GM08714 (cell line): ENCODE results near the gene SMAP1.

Experiments used
- H3K4me3 ChIP-seq: fragments of 200-500 bp; sonication (Bioruptor generic); 2 replicates; pipeline ENCODE4 v1.5.1; 2014; ENCODE audit warnings: mild to moderate bottlenecking, low read length, inconsistent platforms
- ZNF274 ChIP-seq: IDR thresholded peaks from 2 replicates; pipeline ENCODE4 v1.6.1; 2012; ENCODE audit warnings: mild to moderate bottlenecking, low read depth, low read length

Gene SMAP1

DNA sequence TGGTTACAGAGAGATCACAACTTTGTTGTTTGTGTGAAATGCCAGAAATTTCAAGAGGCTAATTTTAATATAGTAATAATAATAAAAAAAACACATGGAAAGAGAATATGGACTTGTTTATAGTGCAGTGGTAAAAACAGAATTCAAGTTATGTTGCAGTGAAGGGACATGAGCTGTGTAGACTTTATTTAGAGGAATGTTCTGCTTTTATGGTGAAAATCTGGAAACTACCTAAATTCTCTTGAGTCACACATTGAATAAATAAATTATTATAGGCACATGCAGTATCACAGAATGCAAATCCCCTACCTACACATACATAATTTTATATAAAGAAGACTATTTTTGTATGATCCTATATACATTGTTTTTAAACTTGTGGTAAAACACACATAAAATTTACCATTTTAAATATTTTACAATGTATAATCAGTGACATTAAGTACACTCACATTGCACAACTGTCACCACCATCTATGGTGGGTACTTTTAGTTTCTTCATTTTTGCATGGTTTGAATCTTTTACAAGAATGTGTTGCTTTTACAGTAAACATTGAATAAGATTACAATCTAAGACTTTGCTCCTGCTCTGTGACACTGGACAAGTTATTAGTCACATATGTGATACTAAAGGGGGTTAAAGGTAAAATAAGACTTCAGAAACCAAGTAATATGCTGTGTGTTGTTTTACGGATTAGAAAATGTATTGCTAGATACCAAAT lies 181.8 kb downstream of the SMAP1 start:
- H3K4me3 ChIP-seq = no peak overlapping the region
- TF ChIP-seq ZNF274 = no peak

DNA sequence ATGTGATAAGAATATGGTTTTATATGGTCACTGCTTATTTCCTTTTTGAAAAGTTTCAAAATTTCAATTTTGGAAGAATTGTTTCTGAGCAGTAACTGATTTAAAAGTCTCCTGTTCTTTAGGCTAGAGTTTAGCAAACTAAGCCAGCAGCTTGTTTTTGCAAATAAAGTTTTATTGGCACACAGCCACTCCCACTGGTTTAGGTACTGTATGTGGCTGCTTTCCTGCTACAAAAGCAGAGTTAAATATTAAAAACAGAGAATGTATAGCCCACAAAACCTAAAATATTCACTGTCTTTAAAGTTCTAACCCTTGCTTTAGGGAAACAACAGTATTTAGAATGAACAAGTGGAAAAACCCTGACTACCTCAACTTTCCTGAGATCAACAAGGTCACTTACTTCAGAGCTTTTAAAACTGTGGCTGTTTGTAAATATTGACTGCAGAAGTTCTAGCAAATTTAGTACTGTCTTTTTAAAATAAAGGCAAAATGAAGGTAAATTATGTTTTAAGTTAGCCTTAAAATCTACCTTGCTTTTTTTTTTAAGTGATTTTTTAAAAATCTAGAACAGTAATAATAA lies 185.1 kb downstream of the SMAP1 start:
- H3K4me3 ChIP-seq = no peak overlapping the region

DNA sequence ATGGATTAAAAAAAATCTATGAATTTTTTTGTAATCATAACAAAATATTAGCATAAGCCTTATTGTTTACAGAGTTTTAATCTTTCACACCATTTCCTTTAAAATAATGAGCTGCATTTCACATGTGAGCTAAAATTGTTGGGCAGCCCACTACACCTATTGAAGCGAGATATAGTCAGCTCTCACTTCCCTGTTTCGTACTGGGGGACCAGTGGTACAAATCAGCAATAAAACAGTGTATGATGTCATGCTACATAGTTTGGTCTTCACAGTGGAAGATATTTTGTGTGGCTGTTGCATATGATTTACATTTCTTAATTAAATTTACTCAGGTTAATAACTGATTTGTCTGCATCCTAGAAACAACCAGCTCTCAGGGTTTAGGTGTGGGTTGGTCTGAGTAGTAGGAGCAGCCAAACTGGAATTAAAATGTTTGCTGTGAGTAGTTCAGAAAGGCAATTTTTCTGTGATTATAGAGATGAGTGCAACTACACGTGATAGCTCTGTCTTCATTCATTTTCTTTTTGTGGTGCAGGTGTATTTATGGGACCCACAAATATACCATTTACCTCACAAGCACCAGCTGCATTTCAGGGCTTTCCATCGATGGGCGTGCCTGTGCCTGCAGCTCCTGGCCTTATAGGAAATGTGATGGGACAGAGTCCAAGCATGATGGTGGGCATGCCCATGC lies 189.8 kb downstream of the SMAP1 start:
- no peak overlapping the region for H3K4me3 ChIP-seq
- no peak for TF ChIP-seq ZNF274

More for the DNA sequence above, 185.1 kb downstream of the SMAP1 start:
- no peak for TF ChIP-seq ZNF274

DNA sequence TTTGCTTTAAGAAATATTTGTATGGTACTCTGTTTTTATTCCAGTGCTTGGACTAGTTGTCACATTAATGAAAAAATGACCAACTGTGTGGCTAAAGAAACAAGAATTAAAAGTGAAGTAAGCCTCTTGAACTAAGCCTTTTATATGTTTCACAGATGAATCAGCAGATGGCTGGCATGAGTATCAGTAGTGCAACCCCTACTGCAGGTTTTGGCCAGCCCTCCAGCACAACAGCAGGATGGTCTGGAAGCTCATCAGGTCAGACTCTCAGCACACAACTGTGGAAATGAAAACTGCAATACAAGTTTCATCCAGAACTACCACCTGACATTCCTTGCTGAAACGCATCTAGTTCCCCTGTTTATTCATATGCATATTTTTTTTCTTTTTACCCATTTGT lies 192.4 kb downstream of the SMAP1 start:
- TF ChIP-seq ZNF274 = no peak
- no peak overlapping the region for H3K4me3 ChIP-seq

DNA sequence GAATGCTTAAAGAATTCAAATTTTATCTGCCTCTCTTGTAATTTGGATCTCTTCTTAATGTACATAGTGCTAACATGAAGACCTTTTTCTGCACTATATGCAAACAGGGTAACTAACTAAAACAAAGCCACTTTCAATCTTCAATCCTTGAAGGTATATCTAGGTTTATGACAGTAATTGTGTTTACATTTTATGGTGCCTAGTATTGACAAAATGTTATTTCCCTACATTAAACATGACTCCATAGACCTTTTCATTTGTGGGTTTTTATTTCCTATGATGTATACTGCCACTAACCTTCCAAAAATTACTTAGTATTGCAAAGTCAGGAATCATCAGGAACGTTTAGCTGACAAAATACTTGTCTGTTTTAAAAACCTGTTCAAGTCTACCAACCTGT lies 193.2 kb downstream of the SMAP1 start:
- no peak overlapping the region for H3K4me3 ChIP-seq
- no peak for TF ChIP-seq ZNF274

DNA sequence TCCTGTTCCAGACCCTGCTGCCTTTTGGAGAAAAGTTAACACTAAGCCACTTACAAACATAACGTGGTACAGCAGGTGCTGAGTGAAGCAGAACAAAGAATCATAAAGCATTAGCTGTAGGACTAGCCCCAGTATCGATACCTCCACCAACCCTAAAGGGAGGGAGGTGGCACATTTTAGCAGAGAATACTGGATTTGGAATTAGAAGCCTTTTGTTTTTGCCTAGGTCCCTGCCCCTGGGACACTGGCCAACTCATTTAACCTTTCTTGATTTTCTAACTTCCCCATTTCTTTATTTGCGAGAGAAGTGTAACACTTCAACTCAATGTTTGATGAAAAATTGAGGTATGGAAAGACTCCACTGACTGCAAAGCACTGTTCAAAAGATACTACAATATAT lies 195.7 kb downstream of the SMAP1 start:
- TF ChIP-seq ZNF274 = no peak

DNA sequence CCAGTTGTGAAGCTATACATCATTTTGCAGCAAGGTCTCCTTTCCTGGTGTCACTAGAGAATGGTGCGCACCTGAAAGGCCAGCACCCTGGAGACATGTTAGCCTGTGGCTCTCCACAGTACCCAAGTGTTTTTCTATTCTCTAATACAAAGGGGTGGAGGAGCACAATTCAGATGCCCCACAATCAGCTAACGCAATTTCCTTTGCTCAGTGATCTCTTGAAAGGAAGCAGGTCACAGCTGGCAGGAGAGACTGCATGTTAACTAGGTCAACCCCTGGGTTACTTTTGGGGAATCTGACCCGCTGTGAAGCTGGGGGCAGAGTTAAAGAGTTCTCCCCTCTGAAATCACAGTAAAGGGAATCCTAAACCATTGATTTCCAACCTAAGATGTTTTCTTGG lies 196.7 kb downstream of the SMAP1 start:
- TF ChIP-seq ZNF274 = no peak
- no peak overlapping the region for H3K4me3 ChIP-seq

More for the DNA sequence above, 195.7 kb downstream of the SMAP1 start:
- no peak overlapping the region for H3K4me3 ChIP-seq

DNA sequence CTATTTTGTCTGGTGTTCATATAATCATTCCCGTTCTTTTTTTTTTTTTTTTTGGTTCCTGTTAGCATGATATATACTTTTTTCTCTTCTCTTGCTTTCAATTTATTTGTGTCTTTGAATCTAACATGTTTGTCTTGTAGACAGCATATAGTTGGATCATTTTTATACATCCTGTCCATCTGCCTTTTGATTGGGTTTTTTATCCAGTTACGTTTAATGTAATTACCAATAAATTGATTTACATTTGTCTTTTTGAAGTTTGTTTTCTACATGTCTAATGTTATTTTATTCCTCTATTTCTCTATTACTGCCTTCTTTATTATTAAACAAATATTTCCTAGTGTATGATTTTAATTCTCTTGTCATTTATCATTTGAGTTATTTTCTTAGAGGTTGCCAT lies 204.8 kb downstream of the SMAP1 start:
- no peak for TF ChIP-seq ZNF274
- no peak overlapping the region for H3K4me3 ChIP-seq

DNA sequence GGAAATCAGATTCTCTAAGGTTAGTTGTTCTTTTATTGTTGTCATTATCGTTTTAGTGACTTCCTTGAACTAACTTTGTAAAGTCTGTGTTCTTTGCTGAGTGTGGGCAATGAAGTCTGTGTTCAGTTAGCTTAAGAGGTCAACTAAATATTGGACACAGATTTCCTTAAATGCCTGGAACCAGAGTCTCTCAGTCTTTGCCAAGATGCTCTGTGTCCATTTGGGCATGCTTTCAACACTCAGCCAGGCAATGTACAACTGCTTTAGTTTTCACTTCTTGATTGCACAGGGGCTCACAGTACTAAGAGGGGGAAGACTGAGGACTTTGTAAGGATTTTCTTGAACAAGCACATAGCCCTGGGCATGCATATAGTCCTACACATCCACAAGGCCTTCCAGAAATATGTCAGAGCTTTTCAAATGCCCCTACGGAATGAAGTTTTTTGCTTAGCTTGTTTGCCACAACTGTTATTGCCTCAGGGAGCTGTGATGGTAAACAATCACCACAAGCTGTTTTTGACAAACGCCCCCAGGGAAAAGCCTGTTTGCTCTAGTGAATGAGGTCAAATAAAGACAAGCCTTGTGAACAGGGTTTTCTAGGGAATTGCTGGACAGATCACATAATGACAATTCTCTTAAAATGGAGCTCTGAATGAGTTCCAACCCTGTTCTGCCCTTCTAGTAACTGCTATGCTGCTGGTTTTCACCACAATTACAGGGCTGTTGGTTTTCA lies 206.7 kb downstream of the SMAP1 start:
- H3K4me3 ChIP-seq = no peak overlapping the region
- no peak for TF ChIP-seq ZNF274

DNA sequence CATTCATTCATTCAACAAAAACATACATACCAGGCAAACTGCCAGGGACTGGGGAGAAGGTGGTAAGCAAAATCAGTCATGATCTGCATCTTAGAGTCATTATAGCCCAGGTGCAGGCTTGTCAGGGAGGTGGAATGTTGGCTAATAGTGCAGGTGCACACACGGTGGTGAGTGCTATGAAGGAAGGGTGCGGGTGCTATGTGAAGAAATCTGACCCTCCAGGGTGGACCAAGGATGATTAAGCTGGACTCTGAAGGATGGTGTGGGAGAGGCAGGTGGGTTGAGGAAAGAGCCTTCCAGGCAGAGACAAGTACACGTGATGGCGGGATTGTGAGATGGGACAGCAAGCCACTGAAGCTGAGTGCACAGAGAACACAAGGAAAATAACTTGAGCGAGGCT lies 211.8 kb downstream of the SMAP1 start:
- H3K4me3 ChIP-seq = no peak overlapping the region
- TF ChIP-seq ZNF274 = no peak

DNA sequence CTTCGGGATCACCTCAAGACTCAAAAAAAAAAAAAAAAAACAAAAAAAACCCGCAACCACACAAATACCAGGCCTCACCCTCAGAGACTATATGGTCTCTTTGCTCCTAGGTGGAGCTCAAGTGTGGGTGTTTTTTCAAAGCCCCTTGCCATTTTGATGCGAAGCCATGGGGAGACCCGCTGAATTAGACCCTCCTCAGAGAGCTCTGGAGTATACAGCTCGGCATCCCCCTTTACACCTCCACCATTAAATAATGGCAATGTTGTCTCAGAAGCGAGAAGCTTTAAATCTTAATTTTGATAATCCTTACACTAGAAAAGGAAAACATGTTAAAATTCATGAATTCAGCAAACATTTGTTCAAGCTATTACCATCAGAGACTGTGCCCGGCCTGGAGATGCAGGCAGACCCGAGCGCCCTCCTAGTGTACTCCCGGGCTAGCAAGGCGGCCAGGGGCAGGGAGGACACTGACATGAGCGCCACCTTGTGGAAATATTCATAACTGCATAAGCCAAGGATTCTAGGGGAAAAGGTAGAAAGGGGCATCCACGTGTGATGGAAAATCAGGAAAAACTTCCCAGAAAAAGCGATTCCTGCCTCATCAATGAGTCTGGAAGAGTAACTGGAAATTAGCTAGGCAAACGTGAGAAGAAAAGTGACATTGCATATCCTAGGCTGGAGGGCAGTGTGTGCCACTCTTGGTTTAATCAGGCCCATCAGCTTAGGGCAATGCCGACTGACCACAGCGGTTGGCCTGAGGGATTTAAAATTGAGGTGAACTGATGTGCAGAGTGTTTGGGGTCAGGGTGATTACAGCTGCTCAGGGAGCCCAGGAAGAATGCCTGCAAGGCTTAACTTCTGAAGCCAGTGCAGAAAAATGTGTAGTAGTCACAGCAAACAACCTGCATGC lies 216.6 kb downstream of the SMAP1 start:
- TF ChIP-seq ZNF274 = no peak
- H3K4me3 ChIP-seq = no peak overlapping the region

DNA sequence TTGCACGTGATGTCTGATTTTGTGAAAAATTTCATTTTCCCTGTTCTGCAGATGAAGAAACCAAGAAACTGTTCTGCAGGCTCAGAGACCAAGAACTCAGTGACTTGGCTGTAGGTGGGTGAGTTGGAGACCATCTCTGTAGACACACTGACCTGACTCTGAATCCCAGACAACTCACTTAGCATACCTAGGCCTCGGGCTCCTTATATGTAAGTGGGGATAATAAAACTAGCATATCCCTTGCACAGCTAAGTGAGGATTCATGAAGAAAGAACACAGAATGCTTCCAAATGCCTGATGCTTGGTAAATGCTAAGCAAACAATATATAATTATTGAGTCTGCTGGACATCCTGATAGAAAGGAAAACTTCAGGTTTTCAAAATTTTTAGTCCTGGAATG lies 218.4 kb downstream of the SMAP1 start:
- no peak for TF ChIP-seq ZNF274
- H3K4me3 ChIP-seq = no peak overlapping the region

DNA sequence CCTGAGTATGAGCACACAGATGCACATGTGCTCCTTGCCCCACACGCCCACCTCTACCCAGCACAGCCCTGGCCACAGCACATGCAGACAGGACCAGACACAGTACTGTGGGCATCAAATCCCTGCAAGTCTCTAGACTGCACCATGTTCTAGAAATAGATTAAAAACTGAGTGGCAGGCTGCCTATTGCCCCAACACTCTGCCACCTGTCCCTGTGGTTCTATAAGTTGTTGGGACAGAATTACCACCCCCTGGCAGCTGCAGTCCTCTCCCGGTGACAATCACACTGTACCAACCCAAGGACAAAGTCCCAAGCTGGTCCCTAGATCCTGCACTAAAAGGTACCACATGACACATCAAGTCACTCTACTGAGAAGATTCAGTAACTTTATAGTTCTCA lies 219.0 kb downstream of the SMAP1 start:
- no peak for TF ChIP-seq ZNF274
- no peak overlapping the region for H3K4me3 ChIP-seq

DNA sequence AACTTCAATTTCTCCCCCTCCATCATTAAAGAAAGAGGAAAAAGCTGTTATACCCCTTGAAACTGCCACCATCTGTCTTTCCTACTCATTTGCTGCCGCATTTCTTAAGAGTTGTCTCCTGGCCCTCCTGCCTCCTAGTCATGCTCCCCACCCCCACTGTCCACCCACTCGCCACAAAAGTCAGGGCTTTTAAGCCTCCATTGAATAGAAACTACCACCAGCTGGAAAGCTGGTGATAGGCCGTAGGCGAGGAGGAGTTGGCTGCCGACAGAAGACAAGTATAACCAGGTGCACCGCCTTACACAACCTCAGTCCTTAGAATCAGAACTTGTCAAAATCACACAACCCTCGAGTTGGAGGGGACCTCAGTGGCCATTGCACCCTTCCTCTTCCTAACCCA lies 221.6 kb downstream of the SMAP1 start:
- no peak for TF ChIP-seq ZNF274
- no peak overlapping the region for H3K4me3 ChIP-seq
